Tibial nerve (tissue), 3 donors: ENCODE measurements around the gene LINGO1.

Experiments
- CTCF ChIP-seq, 5 experiments: fragments of 200-600 bp in 3 of 5; fragments of 450-650 bp in 2 of 5; sonication (generic) in 3 of 5; IDR thresholded peaks; one replicate each; pipeline ENCODE4 v1.5.1; 2016 to 2019; ENCODE audit warnings: antibody characterized with exemption in 5 of 5, mild to moderate bottlenecking in 3 of 5, moderate library complexity in 2 of 5
- POLR2A ChIP-seq, 2 donors: fragments of 450-650 bp; IDR thresholded peaks; one replicate each; pipeline ENCODE4 v1.6.1; 2017; ENCODE audit warnings: antibody characterized with exemption in 2 of 2, mild to moderate bottlenecking in 2 of 2, moderate library complexity in 2 of 2

- no peak for TF ChIP-seq CTCF (IDR thresholded peaks at IDR 0.05)
- TF ChIP-seq POLR2A (IDR thresholded peaks at IDR 0.05), result no peak
Observed at GRCh38 chr15:77673866-77674265, 41.2 kb upstream of the LINGO1 start.
